CD4-positive, alpha-beta T cell (primary cell): ENCODE results near the gene MYH11. TPM values are rescaled to one million over a fixed set of nuclear protein-coding genes. Genes with fewer than 3 reads are reported as not detected.

ENCODE experiments used
- ATAC-seq: fragments of 200-7000 bp; cut with Tn5 transposase; one replicate; pipeline ENCODE4 v1.10.0; 2022; ENCODE audit warnings: mild to moderate bottlenecking; ENCODE audit not compliant: poor library complexity
- CTCF ChIA-PET: fragments of 350-600 bp; sonication (Branson Sonifier 250); formaldehyde crosslinking; loops from one replicate; lab custom pipeline; 2021; ENCODE audit warnings: antibody characterized with exemption, inconsistent platforms; lab: Charles Lee
- POLR2A ChIA-PET: fragments of 350-600 bp; sonication (Branson Sonifier 250); formaldehyde crosslinking; loops from one replicate; lab custom pipeline; 2021; ENCODE audit warnings: antibody characterized with exemption, inconsistent platforms; lab: Charles Lee
- DNase-seq, 14 experiments: peaks; one replicate each; pipeline ENCODE4 v3.0.0-alpha.2; 2013 to 2020; ENCODE audit warnings: mixed read lengths in 2 of 14
- H3K27ac ChIP-seq, 2 donors: one replicate each; pipeline versions ENCODE4 v1.5.1 to v1.7.0; 2013; ENCODE audit warnings: low read length in 2 of 2, low read depth in 1 of 2, mild to moderate bottlenecking in 1 of 2
- H3K27me3 ChIP-seq, 2 experiments: 1 replicate in 1 of 2; 2 replicates in 1 of 2; pipeline versions ENCODE4 v1.6.1 to v1.7.0; 2013; ENCODE audit warnings: low read length in 2 of 2, control low read depth in 1 of 2, mild to moderate bottlenecking in 1 of 2, moderate library complexity in 1 of 2; ENCODE audit not compliant: insufficient read depth in 2 of 2, control insufficient read depth in 1 of 2
- H3K36me3 ChIP-seq: one replicate; pipeline ENCODE4 v1.6.1; 2013; ENCODE audit warnings: low read length, control low read depth; ENCODE audit not compliant: insufficient read depth
- H3K4me1 ChIP-seq: one replicate; pipeline ENCODE4 v1.6.1; 2013; ENCODE audit warnings: low read length, control low read depth; ENCODE audit not compliant: insufficient read depth
- H3K4me3 ChIP-seq: one replicate; pipeline ENCODE4 v1.5.1; 2013; ENCODE audit warnings: mild to moderate bottlenecking, low read length, moderate library complexity
- H3K9me3 ChIP-seq, 2 experiments: 1 replicate in 1 of 2; 2 replicates in 1 of 2; pipeline versions ENCODE4 v1.6.1 to v1.7.0; 2013; ENCODE audit warnings: low read length in 2 of 2, mild to moderate bottlenecking in 2 of 2, control low read depth in 1 of 2, moderate library complexity in 1 of 2; ENCODE audit not compliant: control insufficient read depth in 1 of 2, insufficient read depth in 1 of 2
- H3K27ac Mint-ChIP-seq: one replicate; pipeline ENCODE4 v1.8.0; 2020; ENCODE audit warnings: mixed read lengths
- H3K27me3 Mint-ChIP-seq: one replicate; pipeline ENCODE4 v1.8.0; 2021; ENCODE audit warnings: mixed read lengths
- H3K36me3 Mint-ChIP-seq: one replicate; pipeline ENCODE4 v1.8.0; 2021; ENCODE audit warnings: low read depth, mixed read lengths
- H3K4me1 Mint-ChIP-seq: one replicate; pipeline ENCODE4 v1.8.0; 2021; ENCODE audit warnings: low read depth, mixed read lengths
- H3K4me3 Mint-ChIP-seq: one replicate; pipeline ENCODE4 v1.8.0; 2020; ENCODE audit warnings: mild to moderate bottlenecking, mixed read lengths
- H3K9me3 Mint-ChIP-seq: one replicate; pipeline ENCODE4 v1.8.0; 2020; ENCODE audit warnings: mixed read lengths
- CTCF ChIP-seq: fragments of 200-600 bp; IDR thresholded peaks from one replicate; pipeline ENCODE4 v1.8.0; 2022; ENCODE audit warnings: antibody characterized with exemption, mild to moderate bottlenecking
- intact Hi-C, 2 experiments: fragments of 100-400 bp; cut with DNase I in 1 of 2; cut with micrococcal nuclease in 1 of 2; formaldehyde crosslinking; loops; one replicate each; pipeline versions ENCODE4 v1.15.1 to v1.9.0; 2023 to 2025; cut with DNase I, micrococcal nuclease
- total RNA-seq, 174 experiments: library from RNA in 2 of 174; stranded (reverse) in 2 of 174; gene quantifications; one replicate each; pipeline ENCODE4 v1.2.3 and lab custom pipeline; 2021 to 2026

MYH11 gene
- total RNA-seq, 2 experiments from 2014 or later, result not detected

- ATAC-seq (no peak), DNase-seq (no peak)
- TF ChIP-seq CTCF, result no peak
- Mint-ChIP-seq H3K4me1 (no peaks in the 10 kb centered on the region), H3K27me3 (no peaks in the 10 kb centered on the region), H3K9me3 (no peaks in the 10 kb centered on the region), H3K4me3 (no peak overlapping the region), H3K36me3 (peaks cover 94% of the 10 kb centered on the region), H3K27ac (no peak overlapping the region)
- Histone ChIP-seq H3K36me3 (peaks cover 96% of the 10 kb centered on the region), H3K4me3 (no peak overlapping the region), H3K4me1 (no peaks in the 10 kb centered on the region), H3K9me3 (no peaks in the 10 kb centered on the region), H3K27me3 (no peaks in the 10 kb centered on the region), H3K27ac (no peak overlapping the region)
- POLR2A ChIA-PET, result no interaction called here
- intact Hi-C loops, result no loop called here
- CTCF ChIA-PET, result no interaction called here
Measured at GRCh38 chr16:15691046-15691445, 165.8 kb downstream of the MYH11 start.

- H3K4me1 ChIP-seq, result no peaks in the 10 kb centered on the region
- Mint-ChIP-seq H3K4me3 (no peak overlapping the region), H3K27ac (no peak overlapping the region), H3K36me3 (peaks cover 94% of the 10 kb centered on the region), H3K9me3 (no peaks in the 10 kb centered on the region), H3K27me3 (no peaks in the 10 kb centered on the region), H3K4me1 (no peaks in the 10 kb centered on the region)
- no peak overlapping the region for H3K27ac ChIP-seq
- H3K27me3 ChIP-seq, result no peaks in the 10 kb centered on the region
- CTCF ChIA-PET, result interaction anchor here (0.6 kb wide), 1 partner anchor 28 kb away, joined by 6 read pairs; no protein-coding TSS in a partner anchor
- intact Hi-C loops, result no loop called here
- peaks cover 95% of the 10 kb centered on the region for H3K36me3 ChIP-seq
- no peaks in the 10 kb centered on the region for H3K9me3 ChIP-seq
- no peak for DNase-seq
- POLR2A ChIA-PET, result no interaction called here
- H3K4me3 ChIP-seq, result no peak overlapping the region
- no peak for TF ChIP-seq CTCF
- no peak for ATAC-seq
Measured at GRCh38 chr16:15690296-15690695, 166.5 kb downstream of the MYH11 start.

GRCh38 chr16:15689290-15689689, 167.5 kb downstream of the MYH11 start:
- Histone ChIP-seq H3K27me3 (no peaks in the 10 kb centered on the region), H3K4me3 (no peak overlapping the region), H3K36me3 (peaks cover 95% of the 10 kb centered on the region), H3K27ac (no peak overlapping the region), H3K9me3 (no peaks in the 10 kb centered on the region), H3K4me1 (no peaks in the 10 kb centered on the region)
- Mint-ChIP-seq H3K9me3 (no peaks in the 10 kb centered on the region), H3K4me3 (no peak overlapping the region), H3K27me3 (no peaks in the 10 kb centered on the region), H3K27ac (peak overlapping the region; percentile 32), H3K4me1 (no peaks in the 10 kb centered on the region), H3K36me3 (peaks cover 93% of the 10 kb centered on the region)
- no peak for TF ChIP-seq CTCF
- DNase-seq, result no peak
- no peak for ATAC-seq
- POLR2A ChIA-PET, result interaction anchor here (0.6 to 1.6 kb wide), 2 partner anchors 99 to 202 kb away, joined by 3 read pairs; no protein-coding TSS in a partner anchor
- intact Hi-C loops, result no loop called here
- CTCF ChIA-PET, result no interaction called here
